SK-N-SH treated with all-trans-retinoic acid at 6 μM for 48 hours (cell line): Measurements from ENCODE around the gene PPP4R4.
"Not testable (repeated sequence)": the region's sequence is repeated elsewhere in the genome, so short reads cannot be mapped to it uniquely, and the experiment has no call there.

Source experiments
- ATAC-seq: fragments of 200-7000 bp; cut with Tn5 transposase; 3 replicates; pipeline ENCODE4 v1.9.1; 2020; ENCODE audit warnings: mild to moderate bottlenecking, moderate library complexity
- ARNTL ChIP-seq: fragments of 450-650 bp; formaldehyde crosslinking; IDR thresholded peaks from 2 replicates; pipeline ENCODE4 v1.5.0; 2020; ENCODE audit warnings: low read depth, mild to moderate bottlenecking, moderate library complexity, borderline replicate concordance
- BACH2 ChIP-seq: fragments of 250-450 bp; sonication (Bioruptor Pico); IDR thresholded peaks from 2 replicates; pipeline ENCODE4 v1.9.0; 2021; ENCODE audit warnings: mild to moderate bottlenecking, borderline replicate concordance
- CREB5 ChIP-seq: fragments of 250-450 bp; sonication (Bioruptor Pico); IDR thresholded peaks from 2 replicates; pipeline ENCODE4 v1.5.1; 2020; ENCODE audit warnings: low read depth, mild to moderate bottlenecking, moderate library complexity
- CSDC2 ChIP-seq: fragments of 250-450 bp; sonication (Bioruptor Pico); IDR thresholded peaks from 2 replicates; pipeline ENCODE4 v1.5.0; 2020; ENCODE audit warnings: mild to moderate bottlenecking, moderate library complexity
- CSRNP3 ChIP-seq: fragments of 250-450 bp; sonication (Bioruptor Pico); IDR thresholded peaks from 2 replicates; pipeline ENCODE4 v1.5.1; 2021; ENCODE audit warnings: mild to moderate bottlenecking, moderate library complexity
- ESRRG ChIP-seq: fragments of 250-450 bp; sonication (Bioruptor Pico); IDR thresholded peaks from 2 replicates; pipeline ENCODE4 v1.6.1; 2021; ENCODE audit warnings: mild to moderate bottlenecking
- GLIS3 ChIP-seq: fragments of 250-450 bp; sonication (Bioruptor Pico); IDR thresholded peaks from 2 replicates; pipeline ENCODE4 v1.5.0; 2020; ENCODE audit warnings: mild to moderate bottlenecking, moderate library complexity
- ISL1 ChIP-seq: fragments of 250-450 bp; sonication (Bioruptor Pico); IDR thresholded peaks from 2 replicates; pipeline ENCODE4 v2.1.2; 2022; ENCODE audit warnings: mild to moderate bottlenecking, moderate library complexity
- OSR1 ChIP-seq: fragments of 250-450 bp; sonication (Bioruptor Pico); IDR thresholded peaks from 2 replicates; pipeline ENCODE4 v1.8.0; 2022; ENCODE audit warnings: moderate library complexity, mild to moderate bottlenecking, inconsistent platforms
- PATZ1 ChIP-seq: fragments of 250-450 bp; sonication (Bioruptor Pico); IDR thresholded peaks from 2 replicates; pipeline ENCODE4 v1.8.0; 2020; ENCODE audit warnings: mild to moderate bottlenecking, moderate library complexity, borderline replicate concordance
- POU6F1 ChIP-seq: fragments of 250-450 bp; sonication (Bioruptor Pico); IDR thresholded peaks from 2 replicates; pipeline ENCODE4 v1.8.0; 2021; ENCODE audit warnings: low read depth, mild to moderate bottlenecking, moderate library complexity, borderline replicate concordance
- PPARA ChIP-seq: fragments of 250-450 bp; sonication (Bioruptor Pico); IDR thresholded peaks from 2 replicates; pipeline ENCODE4 v1.5.0; 2020; ENCODE audit warnings: mild to moderate bottlenecking, borderline replicate concordance
- RARB ChIP-seq: fragments of 250-450 bp; sonication (Bioruptor Pico); IDR thresholded peaks from 2 replicates; pipeline ENCODE4 v1.8.0; 2021; ENCODE audit warnings: mild to moderate bottlenecking, moderate library complexity
- TCF4 ChIP-seq: fragments of 250-450 bp; sonication (Bioruptor Pico); IDR thresholded peaks from 2 replicates; pipeline ENCODE4 v1.8.0; 2021; ENCODE audit warnings: mild to moderate bottlenecking, moderate library complexity, borderline replicate concordance
- TOX ChIP-seq: fragments of 250-450 bp; sonication (Bioruptor Pico); IDR thresholded peaks from 2 replicates; pipeline ENCODE4 v1.8.0; 2021; ENCODE audit warnings: mild to moderate bottlenecking, moderate library complexity, borderline replicate concordance
- TSHZ2 ChIP-seq: fragments of 250-450 bp; sonication (Bioruptor Pico); IDR thresholded peaks from 2 replicates; pipeline ENCODE4 v1.5.0; 2020; ENCODE audit warnings: mild to moderate bottlenecking, moderate library complexity
- ZC3H10 ChIP-seq: fragments of 250-450 bp; sonication (Bioruptor Pico); IDR thresholded peaks from 2 replicates; pipeline ENCODE4 v1.5.1; 2021; ENCODE audit warnings: mild to moderate bottlenecking, moderate library complexity
- ZFP3 ChIP-seq: fragments of 250-450 bp; sonication (Bioruptor Pico); IDR thresholded peaks from 2 replicates; pipeline ENCODE4 v1.5.0; 2020; ENCODE audit warnings: mild to moderate bottlenecking, moderate library complexity
- ZFP30 ChIP-seq: fragments of 450-650 bp; formaldehyde crosslinking; IDR thresholded peaks from 2 replicates; pipeline ENCODE4 v1.5.0; 2022; ENCODE audit warnings: mild to moderate bottlenecking, moderate library complexity
- ZNF565 ChIP-seq: fragments of 450-650 bp; formaldehyde crosslinking; conservative IDR thresholded peaks from 2 replicates; pipeline ENCODE4 v1.5.0; 2020; ENCODE audit warnings: low read depth, mild to moderate bottlenecking, moderate library complexity
- ZNF70 ChIP-seq: fragments of 450-650 bp; formaldehyde crosslinking; IDR thresholded peaks from 2 replicates; pipeline ENCODE4 v1.5.0; 2020; ENCODE audit warnings: mild to moderate bottlenecking, moderate library complexity
- ZNF8 ChIP-seq: fragments of 450-650 bp; formaldehyde crosslinking; IDR thresholded peaks from 2 replicates; pipeline ENCODE4 v1.5.0; 2020; ENCODE audit warnings: mild to moderate bottlenecking, moderate library complexity

The PPP4R4 gene

GRCh38 chr14:94269156-94269555, 95.0 kb downstream of the PPP4R4 start:
- ATAC-seq, result no peak

GRCh38 chr14:94276898-94277561, 102.9 kb downstream of the PPP4R4 start:
- ATAC-seq, result not testable (repeated sequence)

More at GRCh38 chr14:94269156-94269555, 95.0 kb downstream of the PPP4R4 start:
- TF ChIP-seq RARB (CRISPR knock-in tag) (no peak), CREB5 (CRISPR knock-in tag) (no peak), ARNTL (CRISPR knock-in tag) (no peak), ZNF8 (no peak), CSDC2 (CRISPR knock-in tag) (no peak), ZFP3 (CRISPR knock-in tag) (no peak), ESRRG (no peak), TSHZ2 (CRISPR knock-in tag) (no peak), PATZ1 (CRISPR knock-in tag) (no peak), ZC3H10 (CRISPR knock-in tag) (no peak), OSR1 (CRISPR knock-in tag) (no peak), CSRNP3 (no peak), GLIS3 (CRISPR knock-in tag) (no peak), ZFP30 (CRISPR knock-in tag) (no peak), PPARA (CRISPR knock-in tag) (no peak), ISL1 (CRISPR knock-in tag) (no peak), TOX (CRISPR knock-in tag) (no peak), POU6F1 (CRISPR knock-in tag) (no peak), ZNF70 (CRISPR knock-in tag) (no peak), TCF4 (CRISPR knock-in tag) (no peak)
- TF ChIP-seq, all 23 proteins: peak for 0

- peak; percentile 53; the same call in 2 of the 3 replicates for ATAC-seq
- TF ChIP-seq OSR1 (CRISPR knock-in tag) (no peak), POU6F1 (CRISPR knock-in tag) (no peak), ZNF565 (CRISPR knock-in tag) (no peak), CSRNP3 (no peak), ZC3H10 (CRISPR knock-in tag) (no peak), BACH2 (CRISPR knock-in tag) (no peak), ARNTL (CRISPR knock-in tag) (no peak), ZFP30 (CRISPR knock-in tag) (no peak), ZNF70 (CRISPR knock-in tag) (no peak), PPARA (CRISPR knock-in tag) (no peak), CREB5 (CRISPR knock-in tag) (no peak), ZNF8 (no peak), TCF4 (CRISPR knock-in tag) (no peak), ESRRG (no peak)
These were observed 104.6 kb downstream of the PPP4R4 start for GRCh38 chr14:94278731-94279130.
